ENCODE results near the gene CCDC93. TPM values are rescaled to one million over a fixed set of nuclear protein-coding genes. Genes with fewer than 3 reads are reported as not detected.

Gene CCDC93
- total and polyA plus RNA-seq, 10 of the 15 experiments (the other 5 are each of a cell fraction or from before 2014, with no cell fraction given) = 3.6 to 27.2 (median 13.5) TPM

DNA sequence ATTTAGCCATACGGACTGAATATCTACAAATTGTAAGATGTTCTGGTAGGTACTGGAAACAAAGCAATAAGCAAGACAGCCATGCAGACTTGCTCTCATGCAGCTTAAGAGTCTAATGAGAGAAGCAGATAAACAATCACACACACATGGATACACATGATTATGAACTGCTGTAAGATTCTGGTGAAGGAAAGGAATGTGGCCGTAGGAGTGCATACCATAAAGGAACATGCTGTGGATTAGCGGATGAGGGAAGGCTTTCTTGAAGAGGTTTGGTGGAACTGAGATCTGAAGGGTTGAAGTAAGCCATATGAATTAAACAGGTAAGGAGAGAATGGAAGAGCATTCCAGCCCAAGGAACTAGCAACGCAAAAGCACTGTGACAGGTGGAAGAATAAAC, 13.8 kb downstream of the CCDC93 start:
- DNase-seq (ENCODE audit: low read depth, low spot score) (no peak), ATAC-seq (no peak), FAIRE-seq (no peak)
- SMC1A ChIA-PET (ENCODE audit: uncharacterized antibody, unreplicated experiment) = interaction anchor here (6.8 kb wide), 1 partner anchor 186 kb away, joined by 51 read pairs; the partner anchor contains the start of gene DDX18
- Histone ChIP-seq H3K9ac (ENCODE audit: control insufficient read depth, insufficient read depth, low read length) (no peak overlapping the region), H3K4me2 (ENCODE audit: control insufficient read depth, insufficient read depth) (no peak overlapping the region), H3K4me3 (no peak overlapping the region), H3K27me3 (replicated peaks in 1 of 2; ENCODE audit: control insufficient read depth in 2 of 2, insufficient read depth in 2 of 2, low read length in 1 of 2) (no peaks in the 10 kb centered on the region), H2AFZ (ENCODE audit: control insufficient read depth, low read depth, low read length) (no peak overlapping the region), H3K9me3 (replicated peaks; ENCODE audit: control insufficient read depth, insufficient read depth, low read length) (no peaks in the 10 kb centered on the region), H3K4me1 (ENCODE audit: control insufficient read depth, insufficient read depth, low read length) (no peaks in the 10 kb centered on the region), H4K20me1 (ENCODE audit: control insufficient read depth, insufficient read depth) (no peaks in the 10 kb centered on the region), H3K27ac (ENCODE audit: control insufficient read depth, insufficient read depth) (no peak overlapping the region), H3K79me2 (ENCODE audit: control insufficient read depth, insufficient read depth, low read length) (no peaks in the 10 kb centered on the region), H3K36me3 (ENCODE audit: control insufficient read depth in 2 of 2, insufficient read depth in 2 of 2, low read length in 1 of 2) (peaks cover 15 to 35% of the 10 kb centered on the region in 2 experiments)
- TF ChIP-seq RFX5 (IDR thresholded peaks at IDR 0.05; ENCODE audit: low read depth, low read length) = no peak
- TF ChIP-seq ZZZ3 (IDR thresholded peaks at IDR 0.05; ENCODE audit: control insufficient read depth, insufficient read length, low read depth) = no peak
- POLR2A ChIA-PET = no interaction called here
- BruUV-seq (replicated peaks) = no TSS peak
- intact Hi-C loops (cut with micrococcal nuclease; ENCODE audit: unreplicated experiment) = loop anchor here (5.0 kb wide), 1 partner anchor 528 kb away; no protein-coding TSS in a partner anchor
- in situ Hi-C loops (cut with MboI) = loop anchor here (5.0 kb wide), 1 partner anchor 188 kb away; the partner anchor contains the start of gene DDX18
- CTCF ChIA-PET = interaction anchor here (1.4 to 1.8 kb wide), 2 partner anchors 185 to 187 kb away, joined by 3 to 4 read pairs; partner anchors contain the start of gene DDX18
- RAD21 ChIA-PET (ENCODE audit: unreplicated experiment) = interaction anchor here (0.7 kb wide), 1 partner anchor 665 kb away, joined by 6 read pairs; no protein-coding TSS in a partner anchor
- WGBS (ENCODE audit: insufficient coverage, insufficient replicate concordance, low lambda C conversion rate, missing lambda C conversion rate) = 96% methylated on average over 4 of the region's 4 CpGs

DNA sequence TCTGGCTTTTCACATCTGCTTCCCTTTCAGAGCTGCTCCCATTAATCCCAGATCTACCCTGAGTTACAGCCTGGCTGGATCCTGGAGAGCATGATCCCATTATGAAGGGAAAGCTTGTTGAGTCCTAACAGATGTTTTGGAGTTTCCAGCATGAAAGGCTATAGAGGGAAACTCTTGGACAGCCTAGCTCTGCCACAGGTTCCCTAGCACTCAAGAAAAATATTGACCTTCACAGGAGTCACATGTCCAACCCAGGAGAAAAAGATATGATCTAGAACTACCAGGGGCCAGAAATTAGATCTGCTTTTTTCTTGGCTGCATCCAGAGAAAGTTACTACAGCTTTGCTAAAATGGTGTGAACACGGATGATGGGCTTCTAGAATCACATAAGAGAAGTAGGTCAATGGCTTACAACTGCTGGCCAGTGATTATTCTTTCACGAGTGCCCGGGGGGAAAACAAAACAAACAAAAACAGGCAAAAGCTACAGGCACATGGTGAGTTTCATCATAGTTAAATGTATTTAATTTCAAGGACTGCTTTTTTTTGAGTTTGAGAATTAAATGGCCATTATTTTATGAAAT, 15.9 kb downstream of the CCDC93 start:
- Histone ChIP-seq H3K36me3 (ENCODE audit: control insufficient read depth in 2 of 2, insufficient read depth in 2 of 2, low read length in 1 of 2) (peaks cover 14 to 35% of the 10 kb centered on the region in 2 experiments), H3K4me1 (ENCODE audit: control insufficient read depth, insufficient read depth, low read length) (no peaks in the 10 kb centered on the region), H2AFZ (ENCODE audit: control insufficient read depth, low read depth, low read length) (no peak overlapping the region), H3K9me3 (replicated peaks; ENCODE audit: control insufficient read depth, insufficient read depth, low read length) (no peaks in the 10 kb centered on the region), H3K27me3 (replicated peaks in 1 of 2; ENCODE audit: control insufficient read depth in 2 of 2, insufficient read depth in 2 of 2, low read length in 1 of 2) (no peaks in the 10 kb centered on the region), H3K27ac (ENCODE audit: control insufficient read depth, insufficient read depth) (no peak overlapping the region), H4K20me1 (ENCODE audit: control insufficient read depth, insufficient read depth) (no peaks in the 10 kb centered on the region), H3K4me3 (no peak overlapping the region), H3K79me2 (ENCODE audit: control insufficient read depth, insufficient read depth, low read length) (no peaks in the 10 kb centered on the region), H3K4me2 (ENCODE audit: control insufficient read depth, insufficient read depth) (no peak overlapping the region), H3K9ac (ENCODE audit: control insufficient read depth, insufficient read depth, low read length) (no peak overlapping the region)
- BruUV-seq (replicated peaks) = no TSS peak
- 98% methylated on average over 3 of the region's 3 CpGs for whole genome bisulfite sequencing (ENCODE audit: insufficient coverage, insufficient replicate concordance, low lambda C conversion rate, missing lambda C conversion rate)
- no peak for FAIRE-seq
- ATAC-seq = no peak
- SMC1A ChIA-PET (ENCODE audit: uncharacterized antibody, unreplicated experiment) = interaction anchor here (1.2 kb wide), 1 partner anchor 184 kb away, joined by 4 read pairs; no protein-coding TSS in a partner anchor
- POLR2A ChIA-PET = no interaction called here
- in situ Hi-C loops (cut with MboI) = no loop called here
- RAD21 ChIA-PET (ENCODE audit: unreplicated experiment) = no interaction called here
- intact Hi-C loops (cut with micrococcal nuclease; ENCODE audit: unreplicated experiment) = no loop called here
- CTCF ChIA-PET = interaction anchor here (1.0 to 2.3 kb wide), 3 partner anchors 9 to 184 kb away, joined by 3 to 12 read pairs (median 4); partner anchors contain the start of gene DDX18
- no peak for DNase-seq (ENCODE audit: low read depth, low spot score)
- TF ChIP-seq, protein P1, sequence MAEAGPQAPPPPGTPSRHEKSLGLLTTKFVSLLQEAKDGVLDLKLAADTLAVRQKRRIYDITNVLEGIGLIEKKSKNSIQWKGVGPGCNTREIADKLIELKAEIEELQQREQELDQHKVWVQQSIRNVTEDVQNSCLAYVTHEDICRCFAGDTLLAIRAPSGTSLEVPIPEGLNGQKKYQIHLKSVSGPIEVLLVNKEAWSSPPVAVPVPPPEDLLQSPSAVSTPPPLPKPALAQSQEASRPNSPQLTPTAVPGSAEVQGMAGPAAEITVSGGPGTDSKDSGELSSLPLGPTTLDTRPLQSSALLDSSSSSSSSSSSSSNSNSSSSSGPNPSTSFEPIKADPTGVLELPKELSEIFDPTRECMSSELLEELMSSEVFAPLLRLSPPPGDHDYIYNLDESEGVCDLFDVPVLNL (IDR thresholded peaks at IDR 0.05; ENCODE audit: low read depth, low read length) = no peak
- TF ChIP-seq, protein P2, sequence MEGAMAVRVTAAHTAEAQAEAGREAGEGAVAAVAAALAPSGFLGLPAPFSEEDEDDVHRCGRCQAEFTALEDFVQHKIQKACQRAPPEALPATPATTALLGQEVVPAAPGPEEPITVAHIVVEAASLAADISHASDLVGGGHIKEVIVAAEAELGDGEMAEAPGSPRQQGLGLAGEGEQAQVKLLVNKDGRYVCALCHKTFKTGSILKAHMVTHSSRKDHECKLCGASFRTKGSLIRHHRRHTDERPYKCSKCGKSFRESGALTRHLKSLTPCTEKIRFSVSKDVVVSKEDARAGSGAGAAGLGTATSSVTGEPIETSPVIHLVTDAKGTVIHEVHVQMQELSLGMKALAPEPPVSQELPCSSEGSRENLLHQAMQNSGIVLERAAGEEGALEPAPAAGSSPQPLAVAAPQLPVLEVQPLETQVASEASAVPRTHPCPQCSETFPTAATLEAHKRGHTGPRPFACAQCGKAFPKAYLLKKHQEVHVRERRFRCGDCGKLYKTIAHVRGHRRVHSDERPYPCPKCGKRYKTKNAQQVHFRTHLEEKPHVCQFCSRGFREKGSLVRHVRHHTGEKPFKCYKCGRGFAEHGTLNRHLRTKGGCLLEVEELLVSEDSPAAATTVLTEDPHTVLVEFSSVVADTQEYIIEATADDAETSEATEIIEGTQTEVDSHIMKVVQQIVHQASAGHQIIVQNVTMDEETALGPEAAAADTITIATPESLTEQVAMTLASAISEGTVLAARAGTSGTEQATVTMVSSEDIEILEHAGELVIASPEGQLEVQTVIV (IDR thresholded peaks at IDR 0.05; ENCODE audit: borderline replicate concordance, partially characterized antibody) = no peak
- TF ChIP-seq JUND (IDR thresholded peaks at IDR 0.05; ENCODE audit: low read depth, low read length) = no peak
- TF ChIP-seq KDM1A (IDR thresholded peaks at IDR 0.05; ENCODE audit: borderline replicate concordance) = no peak
- TF ChIP-seq, protein P3, sequence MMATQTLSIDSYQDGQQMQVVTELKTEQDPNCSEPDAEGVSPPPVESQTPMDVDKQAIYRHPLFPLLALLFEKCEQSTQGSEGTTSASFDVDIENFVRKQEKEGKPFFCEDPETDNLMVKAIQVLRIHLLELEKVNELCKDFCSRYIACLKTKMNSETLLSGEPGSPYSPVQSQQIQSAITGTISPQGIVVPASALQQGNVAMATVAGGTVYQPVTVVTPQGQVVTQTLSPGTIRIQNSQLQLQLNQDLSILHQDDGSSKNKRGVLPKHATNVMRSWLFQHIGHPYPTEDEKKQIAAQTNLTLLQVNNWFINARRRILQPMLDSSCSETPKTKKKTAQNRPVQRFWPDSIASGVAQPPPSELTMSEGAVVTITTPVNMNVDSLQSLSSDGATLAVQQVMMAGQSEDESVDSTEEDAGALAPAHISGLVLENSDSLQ (IDR thresholded peaks at IDR 0.05) = no peak
- no peak for TF ChIP-seq ZNF274 (IDR thresholded peaks at IDR 0.05; ENCODE audit: insufficient read depth, insufficient read length)
- TF ChIP-seq ZNF384 (IDR thresholded peaks at IDR 0.05; ENCODE audit: borderline replicate concordance, low read depth, low read length) = no peak
- TF ChIP-seq MTA2 (IDR thresholded peaks at IDR 0.05; ENCODE audit: low read depth) = no peak
- TF ChIP-seq NFXL1 (IDR thresholded peaks at IDR 0.05; ENCODE audit: borderline replicate concordance) = no peak
- TF ChIP-seq ZSCAN29 (IDR thresholded peaks at IDR 0.05) = no peak

All from GM12878 (cell line).